ENCODE measurements around the gene ABCC9.

- no peak for TF ChIP-seq POLR2A (IDR thresholded peaks at IDR 0.05)
- TF ChIP-seq CTCF (IDR thresholded peaks at IDR 0.05), result no peak
Measured at GRCh38 chr12:21771311-21771710, 169.9 kb downstream of the ABCC9 start.
